ENCODE results near the gene TBC1D22A. TPM values are rescaled to one million over a fixed set of nuclear protein-coding genes. Genes with fewer than 3 reads are reported as not detected.

TBC1D22A gene
- total and polyA plus RNA-seq, 10 of the 15 experiments (the other 5 are each of a cell fraction or from before 2014, with no cell fraction given) = 0.63 to 44.7 (median 27.4) TPM

DNA sequence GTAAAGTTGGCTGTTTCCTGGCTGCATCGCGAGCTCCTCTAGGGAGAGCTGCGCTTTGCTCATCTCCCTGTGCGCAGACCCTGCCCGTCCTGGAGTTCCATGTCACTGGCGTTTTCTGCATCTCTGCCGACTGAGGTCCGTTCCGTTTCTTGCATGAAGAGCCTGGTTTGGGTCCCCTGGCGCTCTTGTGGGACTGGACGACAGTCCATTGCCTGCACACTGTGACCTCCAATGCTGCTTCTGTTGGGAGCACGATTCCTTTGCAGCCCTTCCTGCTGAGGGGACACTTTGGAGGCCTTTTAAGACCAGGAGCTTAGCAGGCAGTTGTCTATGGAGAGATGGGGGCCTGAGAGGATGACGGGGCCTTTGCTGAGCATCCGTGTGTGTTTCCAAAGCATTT is 90.3 kb downstream of the TBC1D22A start:
- FAIRE-seq = no peak
- peaks cover 3% of the 10 kb centered on the region for H4K20me1 ChIP-seq (ENCODE audit: control insufficient read depth, insufficient read depth)
- BruUV-seq (replicated peaks) = no TSS peak

DNA sequence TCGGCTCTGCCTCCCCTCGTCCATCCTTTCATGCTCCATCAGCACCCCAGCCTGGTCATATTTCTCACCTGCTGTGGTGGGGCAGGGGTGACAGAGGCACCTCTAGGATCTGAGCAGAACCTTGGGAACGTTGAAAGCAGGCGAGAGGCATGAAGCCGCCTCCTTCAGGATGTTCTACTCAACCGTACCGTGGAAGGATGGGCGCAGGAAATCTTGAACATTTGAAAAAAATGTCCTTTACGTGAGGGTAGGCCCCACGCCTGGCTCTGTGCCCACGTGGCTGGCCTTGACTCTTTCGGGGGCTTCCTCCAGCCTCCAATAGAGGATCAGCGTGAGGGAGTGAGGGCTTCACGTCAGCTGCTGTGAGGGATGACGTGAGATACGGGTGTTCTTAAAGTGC is 90.7 kb downstream of the TBC1D22A start:
- H2AFZ ChIP-seq (ENCODE audit: control insufficient read depth, low read depth, low read length) = no peak overlapping the region
- ChIA-PET POLR2A (no interaction called here), RAD21 (ENCODE audit: unreplicated experiment) (no interaction called here), CTCF (no interaction called here), SMC1A (ENCODE audit: uncharacterized antibody, unreplicated experiment) (no interaction called here)
- DNase-seq (ENCODE audit: low read depth, low spot score) (no peak), ATAC-seq (no peak), FAIRE-seq (no peak)
- peaks cover 3% of the 10 kb centered on the region for H4K20me1 ChIP-seq (ENCODE audit: control insufficient read depth, insufficient read depth)
- TF ChIP-seq, protein P1, sequence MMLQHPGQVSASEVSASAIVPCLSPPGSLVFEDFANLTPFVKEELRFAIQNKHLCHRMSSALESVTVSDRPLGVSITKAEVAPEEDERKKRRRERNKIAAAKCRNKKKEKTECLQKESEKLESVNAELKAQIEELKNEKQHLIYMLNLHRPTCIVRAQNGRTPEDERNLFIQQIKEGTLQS (IDR thresholded peaks at IDR 0.05; ENCODE audit: borderline replicate concordance, extremely low read depth, low read depth, low read length) = no peak
- no peak for TF ChIP-seq MTA2 (IDR thresholded peaks at IDR 0.05; ENCODE audit: low read depth)
- TF ChIP-seq ZNF207 (IDR thresholded peaks at IDR 0.05; ENCODE audit: borderline replicate concordance) = no peak
- TF ChIP-seq, protein P2, sequence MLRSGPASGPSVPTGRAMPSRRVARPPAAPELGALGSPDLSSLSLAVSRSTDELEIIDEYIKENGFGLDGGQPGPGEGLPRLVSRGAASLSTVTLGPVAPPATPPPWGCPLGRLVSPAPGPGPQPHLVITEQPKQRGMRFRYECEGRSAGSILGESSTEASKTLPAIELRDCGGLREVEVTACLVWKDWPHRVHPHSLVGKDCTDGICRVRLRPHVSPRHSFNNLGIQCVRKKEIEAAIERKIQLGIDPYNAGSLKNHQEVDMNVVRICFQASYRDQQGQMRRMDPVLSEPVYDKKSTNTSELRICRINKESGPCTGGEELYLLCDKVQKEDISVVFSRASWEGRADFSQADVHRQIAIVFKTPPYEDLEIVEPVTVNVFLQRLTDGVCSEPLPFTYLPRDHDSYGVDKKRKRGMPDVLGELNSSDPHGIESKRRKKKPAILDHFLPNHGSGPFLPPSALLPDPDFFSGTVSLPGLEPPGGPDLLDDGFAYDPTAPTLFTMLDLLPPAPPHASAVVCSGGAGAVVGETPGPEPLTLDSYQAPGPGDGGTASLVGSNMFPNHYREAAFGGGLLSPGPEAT (IDR thresholded peaks at IDR 0.05; ENCODE audit: low read depth) = no peak
- no peak for TF ChIP-seq PAX8 (IDR thresholded peaks at IDR 0.05)
- TF ChIP-seq, protein P3, sequence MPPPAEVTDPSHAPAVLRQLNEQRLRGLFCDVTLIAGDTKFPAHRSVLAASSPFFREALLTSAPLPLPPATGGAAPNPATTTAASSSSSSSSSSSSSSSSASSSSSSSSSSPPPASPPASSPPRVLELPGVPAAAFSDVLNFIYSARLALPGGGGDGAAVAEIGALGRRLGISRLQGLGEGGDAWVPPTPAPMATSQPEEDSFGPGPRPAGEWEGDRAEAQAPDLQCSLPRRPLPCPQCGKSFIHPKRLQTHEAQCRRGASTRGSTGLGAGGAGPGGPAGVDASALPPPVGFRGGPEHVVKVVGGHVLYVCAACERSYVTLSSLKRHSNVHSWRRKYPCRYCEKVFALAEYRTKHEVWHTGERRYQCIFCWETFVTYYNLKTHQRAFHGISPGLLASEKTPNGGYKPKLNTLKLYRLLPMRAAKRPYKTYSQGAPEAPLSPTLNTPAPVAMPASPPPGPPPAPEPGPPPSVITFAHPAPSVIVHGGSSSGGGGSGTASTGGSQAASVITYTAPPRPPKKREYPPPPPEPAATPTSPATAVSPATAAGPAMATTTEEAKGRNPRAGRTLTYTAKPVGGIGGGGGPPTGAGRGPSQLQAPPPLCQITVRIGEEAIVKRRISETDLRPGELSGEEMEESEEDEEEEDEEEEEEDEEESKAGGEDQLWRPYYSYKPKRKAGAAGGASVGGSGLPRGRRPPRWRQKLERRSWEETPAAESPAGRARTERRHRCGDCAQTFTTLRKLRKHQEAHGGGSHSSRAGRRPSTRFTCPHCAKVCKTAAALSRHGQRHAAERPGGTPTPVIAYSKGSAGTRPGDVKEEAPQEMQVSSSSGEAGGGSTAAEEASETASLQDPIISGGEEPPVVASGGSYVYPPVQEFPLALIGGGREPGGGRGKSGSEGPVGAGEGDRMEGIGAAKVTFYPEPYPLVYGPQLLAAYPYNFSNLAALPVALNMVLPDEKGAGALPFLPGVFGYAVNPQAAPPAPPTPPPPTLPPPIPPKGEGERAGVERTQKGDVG (CRISPR knock-in tag; IDR thresholded peaks at IDR 0.05) = no peak
- no peaks in the 10 kb centered on the region; the same call in 2 of the 3 replicates for H3K9me3 ChIP-seq (replicated peaks; ENCODE audit: control insufficient read depth, insufficient read depth, low read length)
- intact Hi-C loops (cut with micrococcal nuclease; ENCODE audit: unreplicated experiment) = no loop called here
- H3K4me2 ChIP-seq (ENCODE audit: control insufficient read depth, insufficient read depth) = no peak overlapping the region
- H3K4me3 ChIP-seq = no peak overlapping the region
- no peak overlapping the region for H3K27ac ChIP-seq (ENCODE audit: control insufficient read depth, insufficient read depth)
- H3K4me1 ChIP-seq (ENCODE audit: control insufficient read depth, insufficient read depth, low read length) = no peaks in the 10 kb centered on the region
- H3K27me3 ChIP-seq (replicated peaks in 1 of 2; ENCODE audit: control insufficient read depth in 2 of 2, insufficient read depth in 2 of 2, low read length in 1 of 2) = no peaks in the 10 kb centered on the region
- H3K9ac ChIP-seq (ENCODE audit: control insufficient read depth, insufficient read depth, low read length) = no peak overlapping the region
- 99% methylated on average over 16 of the region's 16 CpGs for WGBS (ENCODE audit: insufficient coverage, insufficient replicate concordance, low lambda C conversion rate, missing lambda C conversion rate)
- no TSS peak for BruUV-seq (replicated peaks)
- in situ Hi-C loops (cut with MboI) = no loop called here
- H3K79me2 ChIP-seq (ENCODE audit: control insufficient read depth, insufficient read depth, low read length) = no peaks in the 10 kb centered on the region; the same call in 1 of the 2 replicates
- peaks cover 5 to 12% of the 10 kb centered on the region in 2 experiments; a peak in 3 of 4 replicates for H3K36me3 ChIP-seq (ENCODE audit: control insufficient read depth in 2 of 2, insufficient read depth in 2 of 2, low read length in 1 of 2)

More for the DNA sequence above, 90.3 kb downstream of the TBC1D22A start:
- DNase-seq (ENCODE audit: low read depth, low spot score) = no peak
- no peak for TF ChIP-seq IKZF2 (IDR thresholded peaks at IDR 0.05)
- no peak overlapping the region for H3K9ac ChIP-seq (ENCODE audit: control insufficient read depth, insufficient read depth, low read length)
- ATAC-seq = no peak
- H3K36me3 ChIP-seq (ENCODE audit: control insufficient read depth in 2 of 2, insufficient read depth in 2 of 2, low read length in 1 of 2) = peaks cover 5 to 9% of the 10 kb centered on the region in 2 experiments; a peak in 3 of 4 replicates
- no peak overlapping the region for H3K4me3 ChIP-seq
- ChIA-PET RAD21 (ENCODE audit: unreplicated experiment) (no interaction called here), POLR2A (no interaction called here), CTCF (no interaction called here), SMC1A (ENCODE audit: uncharacterized antibody, unreplicated experiment) (no interaction called here)
- 94% methylated on average over 14 of the region's 14 CpGs for WGBS (ENCODE audit: insufficient coverage, insufficient replicate concordance, low lambda C conversion rate, missing lambda C conversion rate)
- H2AFZ ChIP-seq (ENCODE audit: control insufficient read depth, low read depth, low read length) = no peak overlapping the region
- no peaks in the 10 kb centered on the region for H3K27me3 ChIP-seq (replicated peaks in 1 of 2; ENCODE audit: control insufficient read depth in 2 of 2, insufficient read depth in 2 of 2, low read length in 1 of 2)
- in situ Hi-C loops (cut with MboI) (no loop called here), intact Hi-C loops (cut with micrococcal nuclease; ENCODE audit: unreplicated experiment) (no loop called here)
- H3K79me2 ChIP-seq (ENCODE audit: control insufficient read depth, insufficient read depth, low read length) = no peaks in the 10 kb centered on the region; the same call in 1 of the 2 replicates
- no peak overlapping the region for H3K4me2 ChIP-seq (ENCODE audit: control insufficient read depth, insufficient read depth)
- no peaks in the 10 kb centered on the region for H3K4me1 ChIP-seq (ENCODE audit: control insufficient read depth, insufficient read depth, low read length)
- no peaks in the 10 kb centered on the region; the same call in 2 of the 3 replicates for H3K9me3 ChIP-seq (replicated peaks; ENCODE audit: control insufficient read depth, insufficient read depth, low read length)
- H3K27ac ChIP-seq (ENCODE audit: control insufficient read depth, insufficient read depth) = no peak overlapping the region

Measured in GM12878 (cell line).